ENCODE data around the gene F5. TPM values are rescaled to one million over a fixed set of nuclear protein-coding genes. Genes with fewer than 3 reads are reported as not detected.

F5 gene
- total and polyA plus RNA-seq, 9 of the 15 experiments (the other 6 are each of a cell fraction or from before 2014, with no cell fraction given): 0.03 to 0.13 TPM; not detected in 7

GRCh38 chr1:169528215-169529067 is 57.8 kb downstream of the F5 start:
- Histone ChIP-seq H3K4me2 (ENCODE audit: insufficient read depth, low read length) (peak overlapping the region; percentile 9; the same call in 1 of the 2 replicates), H3K79me2 (ENCODE audit: control insufficient read depth, insufficient read depth, low read length) (no peaks in the 10 kb centered on the region), H3K9me1 (ENCODE audit: control insufficient read depth, insufficient read depth, low read length) (no peaks in the 10 kb centered on the region), H3K27ac (ENCODE audit: extremely low read depth, low read depth, low read length) (no peak overlapping the region), H3K4me1 (replicated peaks in 1 of 2; ENCODE audit: control insufficient read depth in 2 of 2, insufficient read depth in 2 of 2, low read length in 2 of 2) (peaks cover 0 to 19% of the 10 kb centered on the region in 2 experiments; a peak in 3 of 5 replicates), H3K36me3 (ENCODE audit: control insufficient read depth, insufficient read depth, low read length) (no peaks in the 10 kb centered on the region), H3K9me3 (replicated peaks; ENCODE audit: control insufficient read depth, insufficient read depth, low read depth, low read length) (no peaks in the 10 kb centered on the region), H3K4me3 (no peak overlapping the region), H4K20me1 (replicated peaks; ENCODE audit: control insufficient read depth, insufficient read depth, low read length) (no peaks in the 10 kb centered on the region), H3K9ac (ENCODE audit: insufficient read depth in 1 of 2, low read depth in 2 of 2, low read length in 2 of 2) (no peak overlapping the region), H3K27me3 (ENCODE audit: control insufficient read depth in 2 of 2, insufficient read depth in 2 of 2, low read length in 2 of 2) (no peaks in the 10 kb centered on the region; a peak in 1 of 5 replicates), H2AFZ (ENCODE audit: low read depth, low read length) (peak overlapping the region; percentile 21; the same call in 1 of the 2 replicates)
- no peak for FAIRE-seq
- no peak for DNase-seq (ENCODE audit: extremely low read depth in 1 of 4, low spot score in 3 of 4)
- ATAC-seq: peak; percentile 70
- POLR2A ChIA-PET: interaction anchor here (0.9 kb wide), 1 partner anchor 20 kb away, joined by 4 read pairs; no protein-coding TSS in a partner anchor
- CTCF ChIA-PET (ENCODE audit: low intra/inter-chr PET ratio): no interaction called here
- intact Hi-C loops (cut with micrococcal nuclease) (no loop called here), in situ Hi-C loops (cut with MboI) (no loop called here)
- BruUV-seq (replicated peaks): no TSS peak
- WGBS (ENCODE audit: insufficient coverage, low coverage, missing lambda C conversion rate): 9% methylated on average over 9 of the region's 9 CpGs
- TF ChIP-seq CTBP1 (IDR thresholded peaks at IDR 0.05; ENCODE audit: borderline replicate concordance) (no peak), RBM15 (IDR thresholded peaks at IDR 0.05; ENCODE audit: insufficient read depth, low read length) (no peak), ZNF280B (CRISPR knock-in tag; IDR thresholded peaks at IDR 0.05) (no peak), ARID2 (IDR thresholded peaks at IDR 0.05) (no peak), REST (IDR thresholded peaks at IDR 0.05; ENCODE audit: borderline replicate concordance) (no peak), REST (CRISPR knock-in tag; IDR thresholded peaks at IDR 0.05; ENCODE audit: low read depth) (no peak), CSDE1 (IDR thresholded peaks at IDR 0.05) (no peak), SIN3A (IDR thresholded peaks at IDR 0.05; ENCODE audit: borderline replicate concordance in 2 of 2, control insufficient read depth in 1 of 2, low read depth in 2 of 2, low read length in 2 of 2) (no peak), HMG20A (CRISPR knock-in tag; conservative IDR thresholded peaks at IDR 0.05) (no peak), ETS1 (conservative IDR thresholded peaks at IDR 0.05; ENCODE audit: control insufficient read depth, low read depth, low read length) (no peak)
